Liver (tissue), 3 donors: ENCODE results near the gene NABP2.

Experiments used
- EGR1 ChIP-seq, 2 donors: IDR thresholded peaks; 2 replicates each; pipeline ENCODE4 v1.6.1; 2016 to 2018; ENCODE audit warnings: antibody characterized with exemption in 2 of 2, low read depth in 2 of 2
- GABPA ChIP-seq, 2 donors: IDR thresholded peaks in 1 of 2; conservative IDR thresholded peaks in 1 of 2; 2 replicates each; pipeline ENCODE4 v1.6.1; 2016; ENCODE audit warnings: antibody characterized with exemption in 2 of 2, mild to moderate bottlenecking in 1 of 2, moderate library complexity in 1 of 2
- HNF4G ChIP-seq: IDR thresholded peaks from 2 replicates; pipeline ENCODE4 v1.6.1; 2016; ENCODE audit warnings: antibody characterized with exemption
- JUND ChIP-seq, 2 donors: IDR thresholded peaks; 2 replicates each; pipeline ENCODE4 v1.6.1; 2016; ENCODE audit warnings: antibody characterized with exemption in 2 of 2
- RAD21 ChIP-seq, 2 donors: IDR thresholded peaks; 2 replicates each; pipeline ENCODE4 v1.6.1; 2016; ENCODE audit warnings: antibody characterized with exemption in 2 of 2, mild to moderate bottlenecking in 2 of 2
- RXRA ChIP-seq, 2 donors: IDR thresholded peaks; 2 replicates each; pipeline ENCODE4 v1.6.1; 2017 to 2018; ENCODE audit warnings: antibody characterized with exemption in 2 of 2, mild to moderate bottlenecking in 1 of 2
- SP1 ChIP-seq: IDR thresholded peaks from 2 replicates; pipeline ENCODE4 v1.6.1; 2018; ENCODE audit warnings: antibody characterized with exemption, mild to moderate bottlenecking
- TAF1 ChIP-seq: conservative IDR thresholded peaks from 2 replicates; pipeline ENCODE4 v1.6.1; 2016; ENCODE audit warnings: antibody characterized with exemption, mild to moderate bottlenecking
- YY1 ChIP-seq: IDR thresholded peaks from 2 replicates; pipeline ENCODE4 v1.6.1; 2016; ENCODE audit warnings: antibody characterized with exemption, mild to moderate bottlenecking
- TF ChIP-seq, protein P1 (sequence below): fragments of 150-350 bp; IDR thresholded peaks from 2 replicates; pipeline ENCODE4 v1.5.1; 2017; ENCODE audit warnings: improper control_type of control experiment, low read depth, low read length; ENCODE audit not compliant: missing input control
- TF ChIP-seq, protein P2 (sequence below): IDR thresholded peaks from 2 replicates; pipeline ENCODE4 v1.6.1; 2016; ENCODE audit warnings: antibody characterized with exemption
- TF ChIP-seq, protein P3 (sequence below): IDR thresholded peaks from 2 replicates; pipeline ENCODE4 v1.6.1; 2016; ENCODE audit warnings: antibody characterized with exemption, mild to moderate bottlenecking
- donor health status: healthy.
- donor health status: healthy.

DNA sequence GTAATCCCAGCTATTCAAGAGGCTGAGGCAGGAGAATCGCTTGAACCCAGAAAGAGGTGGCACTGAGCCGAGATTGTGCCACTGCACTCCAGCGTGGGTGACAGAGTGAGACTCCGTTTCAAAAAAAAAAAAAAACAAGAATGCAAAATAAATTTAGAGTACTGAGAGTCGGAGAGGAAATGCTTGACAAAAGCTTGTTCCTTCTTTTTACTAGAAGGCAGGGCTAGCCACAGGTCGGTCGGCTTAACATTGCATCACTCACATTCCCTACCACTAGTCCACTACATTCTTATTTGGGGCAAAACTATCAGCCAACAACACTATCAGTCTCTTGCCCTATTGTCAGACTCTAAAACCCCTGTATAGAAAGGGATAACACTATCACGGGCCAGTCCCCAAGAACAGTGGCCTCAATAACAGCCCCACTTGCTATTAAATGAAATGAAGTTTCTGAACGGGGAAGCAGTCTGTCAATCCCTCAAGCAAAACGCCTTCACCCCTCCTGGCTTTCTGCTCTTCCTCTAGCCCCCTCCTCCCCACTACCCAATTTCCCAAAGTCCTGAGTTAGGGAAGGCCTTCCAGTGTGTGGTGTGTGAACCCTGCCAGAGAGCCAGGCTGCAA is 3.4 kb upstream of the NABP2 start:
- TF ChIP-seq, protein P1, sequence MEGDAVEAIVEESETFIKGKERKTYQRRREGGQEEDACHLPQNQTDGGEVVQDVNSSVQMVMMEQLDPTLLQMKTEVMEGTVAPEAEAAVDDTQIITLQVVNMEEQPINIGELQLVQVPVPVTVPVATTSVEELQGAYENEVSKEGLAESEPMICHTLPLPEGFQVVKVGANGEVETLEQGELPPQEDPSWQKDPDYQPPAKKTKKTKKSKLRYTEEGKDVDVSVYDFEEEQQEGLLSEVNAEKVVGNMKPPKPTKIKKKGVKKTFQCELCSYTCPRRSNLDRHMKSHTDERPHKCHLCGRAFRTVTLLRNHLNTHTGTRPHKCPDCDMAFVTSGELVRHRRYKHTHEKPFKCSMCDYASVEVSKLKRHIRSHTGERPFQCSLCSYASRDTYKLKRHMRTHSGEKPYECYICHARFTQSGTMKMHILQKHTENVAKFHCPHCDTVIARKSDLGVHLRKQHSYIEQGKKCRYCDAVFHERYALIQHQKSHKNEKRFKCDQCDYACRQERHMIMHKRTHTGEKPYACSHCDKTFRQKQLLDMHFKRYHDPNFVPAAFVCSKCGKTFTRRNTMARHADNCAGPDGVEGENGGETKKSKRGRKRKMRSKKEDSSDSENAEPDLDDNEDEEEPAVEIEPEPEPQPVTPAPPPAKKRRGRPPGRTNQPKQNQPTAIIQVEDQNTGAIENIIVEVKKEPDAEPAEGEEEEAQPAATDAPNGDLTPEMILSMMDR, result no peak
- no peak for TF ChIP-seq JUND (IDR thresholded peaks at IDR 0.05)
- TF ChIP-seq TAF1, result no peak
- TF ChIP-seq YY1, result no peak
- no peak for TF ChIP-seq EGR1 (IDR thresholded peaks at IDR 0.05; ENCODE audit: low read depth in 2 of 2)
- TF ChIP-seq, protein P2, sequence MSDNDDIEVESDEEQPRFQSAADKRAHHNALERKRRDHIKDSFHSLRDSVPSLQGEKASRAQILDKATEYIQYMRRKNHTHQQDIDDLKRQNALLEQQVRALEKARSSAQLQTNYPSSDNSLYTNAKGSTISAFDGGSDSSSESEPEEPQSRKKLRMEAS, result no peak
- TF ChIP-seq, protein P3, sequence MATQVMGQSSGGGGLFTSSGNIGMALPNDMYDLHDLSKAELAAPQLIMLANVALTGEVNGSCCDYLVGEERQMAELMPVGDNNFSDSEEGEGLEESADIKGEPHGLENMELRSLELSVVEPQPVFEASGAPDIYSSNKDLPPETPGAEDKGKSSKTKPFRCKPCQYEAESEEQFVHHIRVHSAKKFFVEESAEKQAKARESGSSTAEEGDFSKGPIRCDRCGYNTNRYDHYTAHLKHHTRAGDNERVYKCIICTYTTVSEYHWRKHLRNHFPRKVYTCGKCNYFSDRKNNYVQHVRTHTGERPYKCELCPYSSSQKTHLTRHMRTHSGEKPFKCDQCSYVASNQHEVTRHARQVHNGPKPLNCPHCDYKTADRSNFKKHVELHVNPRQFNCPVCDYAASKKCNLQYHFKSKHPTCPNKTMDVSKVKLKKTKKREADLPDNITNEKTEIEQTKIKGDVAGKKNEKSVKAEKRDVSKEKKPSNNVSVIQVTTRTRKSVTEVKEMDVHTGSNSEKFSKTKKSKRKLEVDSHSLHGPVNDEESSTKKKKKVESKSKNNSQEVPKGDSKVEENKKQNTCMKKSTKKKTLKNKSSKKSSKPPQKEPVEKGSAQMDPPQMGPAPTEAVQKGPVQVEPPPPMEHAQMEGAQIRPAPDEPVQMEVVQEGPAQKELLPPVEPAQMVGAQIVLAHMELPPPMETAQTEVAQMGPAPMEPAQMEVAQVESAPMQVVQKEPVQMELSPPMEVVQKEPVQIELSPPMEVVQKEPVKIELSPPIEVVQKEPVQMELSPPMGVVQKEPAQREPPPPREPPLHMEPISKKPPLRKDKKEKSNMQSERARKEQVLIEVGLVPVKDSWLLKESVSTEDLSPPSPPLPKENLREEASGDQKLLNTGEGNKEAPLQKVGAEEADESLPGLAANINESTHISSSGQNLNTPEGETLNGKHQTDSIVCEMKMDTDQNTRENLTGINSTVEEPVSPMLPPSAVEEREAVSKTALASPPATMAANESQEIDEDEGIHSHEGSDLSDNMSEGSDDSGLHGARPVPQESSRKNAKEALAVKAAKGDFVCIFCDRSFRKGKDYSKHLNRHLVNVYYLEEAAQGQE, result no peak
- no peak for TF ChIP-seq GABPA (IDR thresholded peaks at IDR 0.05 in 1 of 2, conservative IDR thresholded peaks at IDR 0.05 in 1 of 2)
- TF ChIP-seq RAD21 (IDR thresholded peaks at IDR 0.05), result no peak
- TF ChIP-seq SP1, result no peak
- no peak for TF ChIP-seq HNF4G
- no peak for TF ChIP-seq RXRA (IDR thresholded peaks at IDR 0.05)
